Activated CD8-positive, alpha-beta memory T cell treated with anti-CD3 and anti-CD28 coated beads for 48 hours (primary cell): ENCODE data around the gene CD79B.

Experiments used
- DNase-seq, 3 experiments: peaks; one replicate each; pipeline ENCODE4 v3.0.0-alpha.2; 2020; ENCODE audit warnings: low read depth in 2 of 3, low spot score in 2 of 3

The CD79B gene

DNA sequence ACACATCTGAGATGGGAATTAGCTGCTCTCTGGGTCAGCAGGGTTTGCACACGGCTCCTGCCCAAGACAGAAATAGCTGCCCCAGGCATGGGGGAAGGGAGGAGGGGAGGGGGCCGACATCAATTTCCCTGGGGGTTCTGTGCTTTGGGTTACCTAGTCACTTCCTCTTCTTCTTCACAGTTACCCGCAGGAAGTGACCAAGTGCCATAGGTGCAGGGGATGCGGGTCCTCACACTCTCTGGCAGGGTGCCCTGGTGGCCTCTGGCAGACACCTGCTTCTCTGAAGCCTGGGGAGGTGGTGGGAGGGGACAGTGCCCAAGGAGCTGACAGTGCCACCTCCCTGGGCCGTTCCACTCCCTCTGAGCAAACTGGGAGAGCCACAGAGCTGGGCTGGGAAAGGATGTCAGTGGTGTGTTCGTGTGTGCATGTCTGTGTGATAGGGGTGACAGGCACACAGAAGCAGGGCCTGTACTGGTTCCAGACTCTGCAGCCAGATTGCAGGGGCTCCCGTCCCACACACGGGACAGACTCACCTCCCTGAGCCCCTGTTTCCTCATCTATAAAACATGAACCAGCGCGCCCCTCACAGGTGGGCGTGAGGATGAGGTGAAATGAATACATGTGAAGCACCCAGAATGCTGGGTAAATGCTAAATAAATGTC, 22.4 kb upstream of the CD79B start:
- no peak for DNase-seq

DNA sequence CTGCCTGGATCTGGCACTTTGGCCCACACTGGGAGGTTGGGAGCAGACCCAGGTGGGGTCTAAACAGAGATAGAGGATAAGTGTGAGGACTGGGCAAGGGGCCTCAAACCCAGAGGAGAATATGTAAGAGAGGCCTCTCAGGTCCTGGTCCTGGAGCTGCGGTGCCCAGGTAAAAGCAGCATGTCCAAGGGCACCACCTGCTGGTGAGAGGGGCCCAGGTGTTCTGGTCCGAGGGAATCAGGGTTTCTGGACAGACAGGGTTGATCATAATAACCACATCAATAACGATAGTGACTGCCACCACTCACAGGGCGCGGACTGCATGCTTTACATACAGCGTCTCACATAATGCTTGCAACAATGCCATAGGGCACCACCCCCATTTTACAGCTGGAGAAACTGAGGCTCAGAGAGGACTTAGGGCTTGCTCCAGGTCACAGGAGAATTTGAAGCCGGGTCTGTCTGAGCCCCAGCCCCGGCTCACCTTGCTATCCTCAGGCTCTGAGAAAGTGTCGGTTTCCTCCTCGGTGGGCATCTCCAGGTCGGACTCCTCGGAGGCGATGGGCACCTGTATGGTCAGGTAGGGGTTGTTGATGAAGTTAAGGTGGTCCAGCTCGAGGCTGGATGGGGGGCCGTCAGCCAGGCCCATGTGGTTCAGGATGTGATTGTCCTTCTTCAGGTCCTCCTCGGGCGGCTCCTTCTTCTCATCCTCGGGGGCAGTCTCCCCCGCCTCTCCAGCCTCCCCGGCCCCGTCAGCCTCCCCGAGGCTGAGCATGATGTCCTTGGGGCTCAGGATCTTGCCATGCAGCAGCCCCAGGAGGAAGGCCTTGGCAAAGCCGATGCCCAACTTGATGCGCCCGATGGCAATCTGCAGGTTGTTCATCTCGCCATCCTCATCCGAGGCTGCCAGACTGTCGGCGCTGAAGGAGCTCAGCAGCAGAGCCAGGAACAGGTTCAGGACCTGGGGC, 19.1 kb upstream of the CD79B start:
- DNase-seq, result no peak

DNA sequence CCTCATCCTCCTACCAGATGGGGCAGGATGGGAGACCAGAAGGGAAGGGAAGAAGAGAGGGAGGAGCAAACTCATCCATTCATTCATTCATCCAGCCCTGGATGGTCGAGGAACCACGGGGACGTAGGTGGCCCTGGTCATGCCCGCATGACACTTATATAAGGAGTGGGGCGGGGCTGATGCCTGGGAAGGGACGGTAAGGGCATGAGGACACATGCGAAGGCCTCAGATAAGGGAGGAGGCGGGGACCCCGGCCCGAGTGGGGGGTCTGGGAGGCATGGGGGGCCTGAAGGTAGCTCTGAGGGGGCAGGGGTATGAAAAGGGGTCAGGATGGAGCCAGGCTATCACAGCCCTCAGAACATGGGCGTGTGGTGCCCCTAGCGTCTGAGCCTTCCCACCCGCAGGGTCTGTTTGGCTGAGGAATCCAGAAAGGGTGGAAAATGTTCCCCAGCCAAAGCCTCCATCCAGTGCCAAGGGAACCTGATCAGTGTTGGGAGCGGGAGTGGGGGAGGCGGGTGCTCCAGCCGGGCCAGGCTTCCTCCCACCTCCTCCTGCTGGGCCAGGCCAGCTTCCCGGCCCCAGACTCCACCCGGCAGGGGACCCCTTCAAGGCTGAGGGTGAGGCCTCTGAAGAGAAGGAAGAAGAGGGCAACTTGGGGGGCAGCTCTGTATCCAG, 17.6 kb upstream of the CD79B start:
- no peak for DNase-seq

DNA sequence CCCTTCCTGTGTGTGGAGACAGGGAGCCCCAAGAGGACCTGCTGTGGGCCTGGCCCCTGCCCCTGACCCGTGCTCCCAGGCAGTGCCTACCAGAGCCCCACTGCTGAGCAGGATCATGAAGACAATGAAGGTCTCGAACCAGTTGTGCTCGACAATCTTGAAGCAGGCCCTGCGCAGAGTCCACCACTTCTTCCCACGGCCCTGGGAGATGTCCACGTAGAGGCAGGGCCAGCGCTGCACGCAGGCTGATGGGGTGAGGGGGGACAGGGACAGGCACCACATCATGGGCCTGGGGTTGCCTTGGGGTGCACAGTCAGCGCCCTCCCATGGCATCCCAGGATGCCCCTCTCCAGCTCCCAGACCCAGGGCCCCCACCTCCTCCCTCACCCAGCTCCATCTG, 16.4 kb upstream of the CD79B start:
- DNase-seq, result no peak

DNA sequence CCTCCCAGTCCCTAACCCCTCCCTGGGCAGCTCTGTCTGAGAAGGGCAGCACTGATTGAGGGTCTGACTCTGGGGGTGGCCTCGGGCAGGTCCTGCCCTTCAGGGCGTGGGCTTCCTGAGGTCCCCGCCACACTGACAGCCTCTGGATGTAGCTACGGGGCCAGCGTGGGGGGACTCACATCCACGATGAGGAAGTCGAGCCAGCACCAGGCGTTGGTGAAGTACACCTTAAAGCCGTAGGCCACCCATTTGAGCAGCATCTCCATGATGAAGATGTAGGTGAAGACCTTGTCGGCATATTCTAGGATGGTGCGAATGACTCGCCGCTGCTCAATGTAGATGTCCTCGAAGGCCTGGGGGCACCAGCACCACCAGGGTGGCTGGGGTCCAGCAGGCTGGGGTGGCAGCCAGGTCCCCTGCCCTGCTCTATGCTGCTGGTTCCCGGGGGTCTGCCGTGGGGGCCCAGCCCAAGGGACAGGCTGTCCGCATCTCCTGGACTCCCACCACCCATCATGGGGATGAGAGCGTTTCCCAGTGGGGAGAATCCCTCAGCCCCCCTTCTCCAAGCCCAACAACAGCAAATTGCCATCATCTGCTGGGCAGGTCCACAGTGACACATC, 15.7 kb upstream of the CD79B start:
- DNase-seq, result no peak

DNA sequence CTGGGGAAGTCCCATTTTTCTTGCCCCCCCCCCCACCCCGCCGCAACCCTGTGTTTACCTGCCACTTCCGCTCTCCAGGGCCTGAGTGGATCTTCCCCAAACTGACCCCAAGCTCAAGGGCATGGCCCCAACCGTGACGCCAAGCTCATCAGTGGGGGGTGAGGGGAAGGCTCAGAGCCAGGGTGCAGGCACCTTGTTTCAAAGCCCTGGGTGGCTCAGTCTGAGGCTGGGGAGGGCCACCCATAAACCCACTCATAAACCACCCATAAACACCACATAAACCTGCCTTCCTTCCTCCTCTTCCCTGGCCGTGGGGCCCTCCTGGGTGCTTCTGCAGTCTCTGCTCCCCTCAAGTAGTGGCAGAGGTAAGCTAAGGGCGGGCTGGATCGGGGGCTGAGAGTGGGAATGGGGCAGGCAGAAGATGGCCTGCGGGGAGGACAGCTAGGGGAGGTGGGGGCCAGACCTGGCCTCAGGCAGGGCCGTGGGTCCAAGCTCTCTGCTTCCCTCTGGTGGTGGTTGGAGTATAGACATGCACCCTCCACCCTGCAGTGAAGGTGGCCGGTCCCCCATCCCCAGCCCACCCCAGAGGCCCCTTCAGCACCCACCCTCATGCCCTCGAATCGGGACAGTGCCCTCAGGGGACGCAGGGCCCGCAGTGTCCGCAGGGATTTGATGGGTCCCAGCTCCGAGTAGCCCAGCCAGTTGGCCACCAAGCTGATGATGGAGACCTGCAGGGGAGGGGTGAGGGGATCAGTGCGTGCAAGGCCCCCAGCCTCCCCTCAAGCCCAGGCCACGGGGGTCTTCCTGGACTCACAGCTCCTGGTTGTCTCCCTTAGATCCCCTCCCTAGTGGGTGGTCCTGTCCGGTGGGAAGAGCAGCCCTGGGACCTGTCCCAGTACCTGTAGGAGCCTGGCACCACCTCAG, 14.6 kb upstream of the CD79B start:
- DNase-seq, result peak; percentile 28 to 48 (median 43)

DNA sequence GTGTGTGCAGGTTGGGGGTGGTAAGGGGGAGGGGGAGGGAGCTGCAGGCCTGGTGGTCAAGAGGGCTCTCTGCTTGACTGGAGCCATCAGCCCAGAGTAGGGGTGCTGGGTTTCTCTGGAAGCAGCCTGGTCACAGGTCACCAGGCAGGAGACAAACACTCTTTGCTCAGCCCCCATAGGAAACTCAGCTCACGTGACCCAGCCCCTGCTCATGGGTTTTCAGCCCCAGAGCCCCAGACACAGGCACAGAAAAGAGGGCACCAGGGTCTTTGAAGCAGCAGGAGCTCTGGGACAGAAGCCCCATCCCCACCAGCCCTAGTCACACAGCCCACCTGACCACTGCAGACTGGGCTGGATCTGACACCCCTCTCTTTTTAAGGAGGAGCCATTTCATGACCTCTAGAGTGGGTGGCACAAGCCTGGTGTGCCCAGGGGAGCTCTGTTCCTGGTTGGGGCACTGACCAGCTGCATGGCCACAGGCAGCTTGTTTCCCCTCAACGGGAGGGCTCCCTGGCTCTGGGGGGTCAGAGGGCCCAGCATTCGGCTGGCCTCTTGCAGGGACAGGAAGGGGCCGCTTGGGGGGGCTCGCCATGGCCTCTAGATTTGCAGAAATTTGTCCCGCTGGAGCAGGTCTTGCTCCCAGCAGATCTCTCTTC, 13.8 kb upstream of the CD79B start:
- no peak for DNase-seq

DNA sequence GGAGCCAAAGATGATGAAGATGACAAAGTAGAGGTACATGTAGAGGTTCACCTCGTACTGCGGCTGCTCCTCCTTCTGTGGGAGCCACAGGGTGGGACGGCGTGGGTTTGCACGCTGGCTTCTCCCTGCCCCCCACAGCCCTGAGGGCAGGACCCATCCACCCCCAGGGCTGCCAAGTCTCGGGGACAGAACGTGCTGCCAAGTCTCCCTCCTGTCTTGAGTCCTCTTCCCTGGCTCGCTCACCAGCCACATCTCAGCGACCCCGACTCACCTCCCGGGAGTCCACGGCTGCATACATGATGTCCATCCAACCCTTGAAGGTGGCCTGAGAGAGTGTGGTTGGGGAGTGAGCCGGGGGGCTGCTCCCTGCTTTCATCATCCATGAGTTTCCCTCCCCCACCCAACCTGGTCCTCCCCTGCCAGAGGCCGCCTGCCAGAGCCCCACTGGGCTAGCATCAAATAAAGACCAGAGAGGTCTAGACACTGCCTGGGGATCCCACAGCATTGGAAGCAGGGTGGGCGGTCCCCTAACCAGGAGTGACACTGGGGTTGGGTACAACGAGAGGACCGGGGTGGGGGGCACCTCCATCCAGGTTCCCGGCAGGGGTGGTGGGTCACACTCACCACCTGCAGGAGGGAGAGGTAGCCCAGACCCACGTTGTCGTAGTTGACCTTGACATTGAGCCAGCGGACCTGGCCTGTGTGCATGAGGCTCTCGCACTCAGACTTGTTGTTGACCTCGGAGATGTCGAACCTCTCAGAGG, 12.8 kb upstream of the CD79B start:
- DNase-seq, result no peak

DNA sequence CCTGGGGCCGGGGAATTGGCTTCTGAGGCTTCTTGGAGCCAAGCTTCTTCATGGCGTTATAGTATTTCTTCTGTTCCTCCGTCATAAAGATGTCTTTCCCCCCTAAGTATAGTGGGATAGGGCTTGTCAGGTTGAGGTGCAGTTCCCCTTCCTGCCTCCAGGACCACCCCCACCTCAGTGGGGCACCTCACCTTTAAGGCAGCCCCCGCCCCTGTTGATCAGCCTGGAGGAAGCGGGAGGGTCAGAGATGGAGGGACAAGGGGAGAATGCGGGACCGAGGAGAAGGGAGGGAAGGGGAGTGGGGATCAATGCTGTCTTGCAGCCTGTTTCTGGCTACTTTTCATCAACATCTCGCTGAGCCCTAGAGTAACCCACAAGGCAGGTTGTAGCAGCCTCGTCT, 11.6 kb upstream of the CD79B start:
- no peak for DNase-seq

DNA sequence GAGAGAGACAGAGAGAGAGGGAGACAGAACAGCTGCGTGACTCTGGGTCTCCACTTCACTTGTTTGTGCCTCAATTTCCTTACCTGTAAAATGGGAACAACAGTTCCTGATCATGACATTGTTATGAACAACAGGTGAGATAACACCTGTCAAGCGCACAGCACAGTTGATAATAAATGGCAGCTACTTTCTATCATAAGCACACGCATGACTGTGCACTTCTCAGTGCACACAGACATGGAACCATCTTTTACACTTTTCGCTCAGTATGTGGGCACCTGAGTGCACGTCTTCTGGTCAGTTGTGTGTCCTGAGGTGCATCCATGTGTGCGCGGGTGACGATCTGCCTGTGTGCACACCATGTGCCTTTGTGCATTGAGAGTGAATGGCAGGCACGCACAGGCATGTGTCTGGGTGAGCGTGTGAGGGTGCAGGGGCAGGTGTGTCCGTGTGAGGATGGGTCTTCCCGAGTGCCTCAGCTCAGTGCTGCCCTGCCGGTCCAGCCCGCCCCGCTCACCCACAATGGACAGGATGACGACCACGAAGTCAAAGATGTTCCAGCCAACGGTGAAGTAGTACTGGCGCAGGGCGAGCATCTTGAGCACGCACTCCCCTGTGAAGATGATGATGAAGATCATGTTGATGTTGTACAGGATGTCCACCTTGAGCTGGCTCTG, 10.3 kb upstream of the CD79B start:
- no peak for DNase-seq

DNA sequence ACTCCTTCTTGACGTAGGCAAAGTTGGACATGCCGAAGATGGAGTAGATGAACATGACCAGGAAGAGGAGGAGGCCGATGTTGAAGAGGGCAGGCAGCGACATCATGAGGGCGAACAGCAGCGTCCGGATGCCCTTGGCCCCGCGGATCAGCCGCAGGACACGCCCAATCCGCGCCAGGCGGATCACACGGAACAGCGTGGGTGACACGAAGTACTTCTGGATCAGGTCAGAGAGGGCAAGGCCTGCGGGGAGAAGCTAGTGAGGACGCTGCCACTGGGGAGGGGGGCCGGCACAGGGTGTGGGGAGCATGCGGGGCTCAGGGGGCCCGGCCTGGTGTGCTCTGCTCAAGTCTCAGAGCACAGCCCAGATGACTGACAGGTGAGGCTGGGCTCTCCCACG, 9.6 kb upstream of the CD79B start:
- no peak for DNase-seq

DNA sequence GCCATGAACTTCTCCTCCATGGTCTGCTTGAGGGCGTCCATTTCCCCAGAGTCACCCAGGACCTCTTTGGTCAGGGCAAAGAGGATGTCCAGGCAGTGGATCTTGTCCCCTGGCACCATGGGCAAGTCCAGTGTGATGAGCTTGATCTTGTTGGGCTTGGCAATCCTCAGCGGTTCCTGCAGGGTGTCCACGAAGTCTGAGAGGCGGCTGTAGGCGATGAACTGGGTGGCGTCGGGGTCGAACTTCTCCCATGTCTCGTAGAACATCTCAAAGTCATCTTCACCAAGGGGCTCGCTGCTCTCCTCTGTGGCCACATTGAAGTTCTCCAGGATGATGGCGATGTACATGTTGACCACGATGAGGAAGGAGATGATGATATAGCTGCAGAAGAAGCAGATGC, 9.0 kb upstream of the CD79B start:
- DNase-seq, result no peak

DNA sequence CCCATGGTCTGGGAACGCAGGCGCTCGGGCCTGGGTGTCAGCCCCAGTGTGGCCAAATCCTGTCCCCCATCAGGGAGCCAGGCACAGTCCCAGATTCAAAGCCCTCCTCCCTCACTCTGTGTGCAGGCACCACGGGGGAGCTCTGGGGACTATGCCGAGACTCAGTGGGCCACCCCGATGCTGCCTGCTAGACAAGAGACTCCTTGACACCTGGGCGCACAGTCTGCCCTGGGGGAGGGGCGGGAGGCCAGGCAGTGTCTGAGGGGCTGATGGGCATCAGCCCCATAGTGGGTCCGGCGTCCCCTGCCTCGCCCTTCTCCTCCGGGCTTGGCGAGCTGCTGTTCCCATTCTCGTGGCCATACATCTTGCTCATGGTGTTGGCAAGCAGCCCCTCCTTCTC, 8.5 kb upstream of the CD79B start:
- no peak for DNase-seq

DNA sequence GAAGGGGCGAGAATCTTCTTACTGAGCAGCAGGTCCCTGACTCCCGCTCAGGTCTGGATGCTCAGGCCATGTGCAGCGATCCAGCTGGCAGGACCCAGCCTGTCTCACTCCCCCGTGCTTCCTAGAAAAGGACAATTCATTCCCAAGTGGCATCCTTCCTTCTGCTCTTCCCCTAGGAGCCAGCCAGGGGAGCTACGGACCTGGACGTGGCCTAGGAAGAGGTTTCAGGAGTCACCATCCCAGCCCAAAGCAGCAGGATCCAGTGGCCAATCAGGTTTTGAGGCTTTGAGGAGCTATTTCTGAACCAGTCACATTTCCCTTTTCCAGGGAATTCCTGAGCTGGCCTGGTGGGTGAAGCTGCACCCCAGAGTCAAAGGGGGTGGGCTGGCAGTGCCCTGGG, 7.8 kb upstream of the CD79B start:
- DNase-seq, result no peak

DNA sequence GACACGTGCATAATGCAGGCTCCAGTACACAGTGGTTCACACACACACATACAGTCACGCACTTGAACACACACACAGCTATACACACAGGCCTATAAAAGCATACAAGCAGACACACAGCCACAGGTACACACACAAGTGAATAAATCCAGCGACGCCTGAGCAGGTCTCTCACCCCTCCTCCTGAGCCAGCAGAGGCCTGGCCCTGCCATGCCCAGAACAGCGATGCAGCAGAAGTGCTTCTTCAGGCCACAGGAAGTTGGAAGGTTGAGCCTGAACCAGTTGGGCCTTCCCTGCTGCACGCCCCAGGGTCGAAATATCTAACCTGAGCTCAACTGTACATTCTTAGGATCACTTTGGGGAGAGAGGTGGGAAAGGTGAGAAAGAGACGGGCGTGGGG, 7.3 kb upstream of the CD79B start:
- DNase-seq, result no peak

DNA sequence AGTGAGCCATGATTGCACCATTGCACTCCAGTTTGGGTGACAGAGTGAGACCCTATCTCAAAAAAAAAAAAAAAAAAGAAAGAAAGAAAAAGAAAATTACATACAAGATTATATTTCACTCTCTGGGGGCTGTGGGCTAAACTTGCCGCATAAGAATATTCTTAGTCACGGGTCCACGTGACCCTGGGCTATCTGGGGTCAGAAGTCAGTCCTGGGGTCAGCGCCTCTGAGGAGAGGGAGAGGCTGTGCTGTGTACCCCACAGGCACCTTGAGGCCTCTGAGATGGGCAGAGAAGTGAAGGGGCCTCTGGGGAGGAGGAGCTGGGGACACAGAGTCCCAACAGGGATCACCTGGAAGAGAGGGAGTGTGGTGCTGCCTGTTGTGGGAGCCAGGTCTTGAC, 5.8 kb upstream of the CD79B start:
- DNase-seq, result no peak

DNA sequence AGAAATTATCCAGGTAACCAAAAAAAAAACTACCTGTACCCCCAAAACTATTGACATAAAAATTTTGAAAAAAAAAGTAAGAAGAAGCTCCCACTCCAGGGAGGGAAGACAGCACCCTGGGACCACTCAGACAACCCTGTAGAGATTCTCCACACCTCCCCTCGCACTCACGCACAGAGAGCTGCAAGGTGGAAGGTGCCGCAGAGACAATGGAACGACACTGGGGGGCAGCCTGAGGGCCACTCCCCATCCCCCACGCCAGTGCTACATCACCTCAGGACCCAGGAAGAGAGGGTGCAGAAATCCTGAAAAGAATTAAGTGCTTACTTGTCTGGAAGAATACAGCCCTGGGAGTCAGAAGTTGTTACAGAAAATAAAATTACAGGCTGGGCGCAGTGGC, 5.2 kb upstream of the CD79B start:
- no peak for DNase-seq

DNA sequence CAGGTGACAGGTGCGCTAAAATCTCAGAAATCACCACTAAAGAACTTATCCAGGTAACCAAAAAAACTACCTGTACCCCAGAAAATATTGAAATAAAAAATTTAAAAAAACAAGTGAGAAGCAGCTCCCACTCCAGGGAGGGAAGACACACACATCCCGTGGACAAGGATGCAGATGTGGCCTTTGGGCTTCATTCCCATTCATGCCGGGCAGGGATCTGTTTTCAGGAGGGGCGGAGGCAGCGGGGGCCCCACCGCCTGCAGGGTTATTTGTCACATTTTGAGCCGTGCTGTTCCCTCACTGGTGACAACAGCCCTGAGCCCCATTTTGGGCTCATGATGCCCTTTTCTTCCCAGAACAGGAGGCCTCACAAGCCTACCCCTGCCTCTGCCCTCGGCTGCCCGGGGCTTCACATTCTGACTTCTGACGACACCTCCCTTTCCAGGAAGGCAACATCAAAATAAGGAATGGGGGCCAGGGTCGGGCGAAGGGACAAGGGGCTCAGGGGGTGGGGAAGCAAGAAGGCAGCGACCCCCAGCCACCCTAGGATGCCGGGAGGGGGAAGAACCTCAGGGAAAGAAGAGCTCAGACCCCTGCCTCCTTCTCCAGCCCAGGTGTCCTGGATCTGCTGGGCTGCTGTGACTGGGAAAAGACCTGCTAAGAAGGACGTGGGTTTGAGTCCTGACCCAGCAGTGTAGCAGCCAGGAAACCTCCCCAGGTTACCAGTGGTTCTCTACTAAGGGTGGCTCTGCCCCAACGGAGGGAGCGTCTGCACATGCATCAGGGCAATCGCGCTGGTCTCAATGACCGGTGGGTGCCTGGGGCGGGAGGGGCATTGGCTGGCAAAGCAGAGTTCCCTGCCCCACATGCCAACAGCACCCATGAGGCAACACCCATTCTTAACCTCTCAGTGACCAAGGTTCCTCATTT, 2.3 kb upstream of the CD79B start:
- DNase-seq, result no peak
